ENCODE data around the gene MEOX1.
A peak's percentile ranks its signal among the peaks of the same experiment; 100 is the strongest.

MEOX1 gene

DNA sequence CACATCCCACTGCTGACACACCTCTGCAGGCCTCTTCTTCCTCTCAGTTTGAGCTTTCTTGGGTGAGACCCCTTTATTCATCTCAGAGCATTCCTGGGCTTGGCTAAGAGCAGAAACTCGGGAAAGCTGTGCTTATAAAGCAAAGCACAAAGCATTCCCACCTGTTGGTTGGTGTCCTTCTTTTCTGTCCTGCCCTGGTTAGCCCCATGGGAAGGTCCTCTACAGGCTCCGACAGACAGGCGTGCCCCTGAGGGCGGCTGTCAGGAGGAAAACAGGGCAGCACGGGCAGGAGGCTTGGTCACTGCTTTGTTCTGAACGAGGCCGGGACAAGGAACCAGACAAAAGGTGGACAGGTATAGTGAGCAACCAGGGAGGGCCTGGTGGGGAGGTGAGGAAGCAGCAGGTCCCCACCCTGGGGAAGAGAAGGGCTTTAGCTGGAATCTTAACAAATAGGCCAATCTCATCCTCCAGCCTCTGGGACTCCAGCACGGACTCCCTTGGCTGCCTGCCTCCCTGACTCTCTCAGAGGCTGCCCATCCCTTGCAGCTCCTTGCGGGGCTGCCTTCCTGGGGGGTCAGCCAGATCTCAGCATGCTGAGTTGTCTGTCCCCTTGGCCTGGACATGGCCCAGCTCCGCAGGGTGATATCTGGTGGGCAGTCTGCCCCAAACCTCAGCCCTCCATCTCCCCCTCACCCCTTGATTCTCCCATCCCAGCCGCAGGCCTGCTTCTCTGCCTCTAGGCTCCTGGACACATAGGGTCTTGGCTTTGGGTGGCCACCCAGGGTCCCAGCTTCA is 1.7 kb downstream of the MEOX1 start:
- DNase-seq (ENCODE audit: low read depth), result no peak
- H3K4me3 ChIP-seq (ENCODE audit: low read depth, low read length), result no peak overlapping the region
- TF ChIP-seq MYC (IDR thresholded peaks at IDR 0.05; ENCODE audit: low read depth, low read length), result no peak

DNA sequence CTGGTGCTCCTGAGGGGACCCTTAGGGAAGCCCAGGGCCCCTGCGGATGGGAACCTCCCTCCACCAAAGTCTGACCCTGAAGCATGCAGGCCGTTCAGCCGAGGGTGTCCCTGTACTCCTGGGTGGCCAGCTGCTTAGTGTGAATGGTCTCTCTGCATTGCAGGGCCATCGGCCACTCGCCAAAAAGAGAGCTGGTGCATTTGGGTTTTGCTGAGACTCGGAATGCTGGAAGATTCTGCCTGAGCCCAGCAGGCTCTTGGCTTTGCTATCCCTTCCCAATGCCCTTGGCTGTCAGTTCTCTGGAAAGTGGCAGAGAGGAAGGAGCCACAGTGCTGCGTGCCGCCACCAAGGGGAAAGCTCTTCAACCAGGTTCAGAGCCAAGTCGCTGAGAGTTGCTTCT is 2.8 kb downstream of the MEOX1 start:
- TF ChIP-seq, protein P1, sequence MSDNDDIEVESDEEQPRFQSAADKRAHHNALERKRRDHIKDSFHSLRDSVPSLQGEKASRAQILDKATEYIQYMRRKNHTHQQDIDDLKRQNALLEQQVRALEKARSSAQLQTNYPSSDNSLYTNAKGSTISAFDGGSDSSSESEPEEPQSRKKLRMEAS (IDR thresholded peaks at IDR 0.05; ENCODE audit: low read depth, low read length), result no peak
- TF ChIP-seq POLR2A (IDR thresholded peaks at IDR 0.05; ENCODE audit: extremely low read depth, insufficient read length), result no peak
- DNase-seq (ENCODE audit: low read depth), result no peak
- H3K4me3 ChIP-seq (ENCODE audit: low read depth, low read length), result no peak overlapping the region

DNA sequence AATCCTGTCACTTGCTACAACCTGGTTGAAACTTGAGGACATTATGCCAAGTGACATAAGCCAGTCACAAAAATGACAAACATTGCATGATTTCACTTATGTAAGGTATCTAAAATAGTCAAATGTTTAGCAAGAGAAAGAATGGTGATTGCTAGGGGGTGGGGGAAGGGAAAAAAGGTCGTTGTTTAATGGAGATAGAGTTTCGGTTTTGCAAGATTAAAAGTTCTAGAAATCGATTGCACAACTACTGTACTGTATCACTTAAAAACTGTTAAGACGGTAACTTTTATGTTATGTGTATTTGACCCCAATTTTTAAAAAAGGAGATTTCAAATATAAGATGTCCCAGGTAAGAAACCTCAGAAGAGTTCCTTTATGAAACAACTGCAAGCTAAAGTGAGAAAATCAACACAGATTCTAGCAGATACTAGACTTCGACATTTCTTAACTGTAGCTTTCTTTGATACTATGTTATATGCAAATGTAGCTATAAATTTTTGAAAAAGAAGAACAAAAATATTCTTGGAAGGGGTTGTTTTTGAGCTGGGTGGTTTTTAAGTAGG is 5.9 kb downstream of the MEOX1 start:
- TF ChIP-seq POLR2A (IDR thresholded peaks at IDR 0.05; ENCODE audit: extremely low read depth, insufficient read length), result no peak
- TF ChIP-seq MYC (IDR thresholded peaks at IDR 0.05; ENCODE audit: low read depth, low read length), result no peak
- TF ChIP-seq, protein P2, sequence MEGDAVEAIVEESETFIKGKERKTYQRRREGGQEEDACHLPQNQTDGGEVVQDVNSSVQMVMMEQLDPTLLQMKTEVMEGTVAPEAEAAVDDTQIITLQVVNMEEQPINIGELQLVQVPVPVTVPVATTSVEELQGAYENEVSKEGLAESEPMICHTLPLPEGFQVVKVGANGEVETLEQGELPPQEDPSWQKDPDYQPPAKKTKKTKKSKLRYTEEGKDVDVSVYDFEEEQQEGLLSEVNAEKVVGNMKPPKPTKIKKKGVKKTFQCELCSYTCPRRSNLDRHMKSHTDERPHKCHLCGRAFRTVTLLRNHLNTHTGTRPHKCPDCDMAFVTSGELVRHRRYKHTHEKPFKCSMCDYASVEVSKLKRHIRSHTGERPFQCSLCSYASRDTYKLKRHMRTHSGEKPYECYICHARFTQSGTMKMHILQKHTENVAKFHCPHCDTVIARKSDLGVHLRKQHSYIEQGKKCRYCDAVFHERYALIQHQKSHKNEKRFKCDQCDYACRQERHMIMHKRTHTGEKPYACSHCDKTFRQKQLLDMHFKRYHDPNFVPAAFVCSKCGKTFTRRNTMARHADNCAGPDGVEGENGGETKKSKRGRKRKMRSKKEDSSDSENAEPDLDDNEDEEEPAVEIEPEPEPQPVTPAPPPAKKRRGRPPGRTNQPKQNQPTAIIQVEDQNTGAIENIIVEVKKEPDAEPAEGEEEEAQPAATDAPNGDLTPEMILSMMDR (IDR thresholded peaks at IDR 0.05; ENCODE audit: low read depth, low read length), result no peak
- TF ChIP-seq, protein P1 (IDR thresholded peaks at IDR 0.05; ENCODE audit: low read depth, low read length), result no peak
- peak; percentile 46 for DNase-seq (ENCODE audit: low read depth)
- peak overlapping the region; percentile 21 for H3K4me3 ChIP-seq (ENCODE audit: low read depth, low read length)

DNA sequence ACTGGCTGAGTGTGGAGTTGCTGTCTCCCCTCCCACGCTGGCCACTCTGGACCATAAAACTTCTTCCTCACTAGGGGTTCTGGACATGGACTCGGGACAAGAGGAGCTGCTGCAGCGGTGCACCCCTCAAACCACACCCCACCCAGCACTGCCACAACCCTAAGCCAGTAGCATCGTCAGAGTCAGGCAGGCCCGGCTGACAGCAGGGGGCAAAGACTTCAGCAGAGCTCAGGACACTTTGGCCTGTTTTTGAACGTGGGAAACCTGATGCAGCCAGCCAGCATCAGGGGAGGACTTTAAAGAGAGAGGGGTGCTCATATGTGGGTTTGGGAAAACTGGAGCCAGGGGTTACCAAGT is 9.6 kb downstream of the MEOX1 start:
- TF ChIP-seq MYC (IDR thresholded peaks at IDR 0.05; ENCODE audit: low read depth, low read length), result no peak
- TF ChIP-seq, protein P1 (IDR thresholded peaks at IDR 0.05; ENCODE audit: low read depth, low read length), result no peak
- no peak for TF ChIP-seq POLR2A (IDR thresholded peaks at IDR 0.05; ENCODE audit: extremely low read depth, insufficient read length)
- TF ChIP-seq, protein P2 (IDR thresholded peaks at IDR 0.05; ENCODE audit: low read depth, low read length), result no peak
- no peak for DNase-seq (ENCODE audit: low read depth)
- no peak overlapping the region for H3K4me3 ChIP-seq (ENCODE audit: low read depth, low read length)

DNA sequence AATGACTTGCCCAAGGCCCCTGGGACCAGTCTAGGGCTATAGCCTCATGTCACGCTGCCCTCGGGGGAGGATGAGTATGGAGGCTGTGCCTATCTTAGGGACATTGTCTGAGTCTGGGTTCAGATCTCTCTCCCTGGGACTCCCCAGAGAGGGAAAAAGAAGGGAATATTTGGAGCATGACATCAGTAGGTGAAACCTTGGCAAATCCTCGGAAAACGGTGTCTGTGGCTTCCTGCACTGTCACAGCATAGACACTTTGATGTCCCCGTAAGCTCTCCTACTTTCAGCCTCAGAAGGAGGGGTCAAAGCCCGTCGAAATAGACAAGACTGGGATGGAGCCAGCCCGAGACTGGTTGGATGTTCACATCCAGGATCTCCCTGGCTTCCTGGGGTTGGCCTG is 11.3 kb downstream of the MEOX1 start:
- TF ChIP-seq POLR2A (IDR thresholded peaks at IDR 0.05; ENCODE audit: extremely low read depth, insufficient read length) (no peak), MYC (IDR thresholded peaks at IDR 0.05; ENCODE audit: low read depth, low read length) (no peak)
- TF ChIP-seq, protein P1 (IDR thresholded peaks at IDR 0.05; ENCODE audit: low read depth, low read length), result no peak
- TF ChIP-seq, protein P2 (IDR thresholded peaks at IDR 0.05; ENCODE audit: low read depth, low read length), result no peak
- H3K4me3 ChIP-seq (ENCODE audit: low read depth, low read length), result no peak overlapping the region

DNA sequence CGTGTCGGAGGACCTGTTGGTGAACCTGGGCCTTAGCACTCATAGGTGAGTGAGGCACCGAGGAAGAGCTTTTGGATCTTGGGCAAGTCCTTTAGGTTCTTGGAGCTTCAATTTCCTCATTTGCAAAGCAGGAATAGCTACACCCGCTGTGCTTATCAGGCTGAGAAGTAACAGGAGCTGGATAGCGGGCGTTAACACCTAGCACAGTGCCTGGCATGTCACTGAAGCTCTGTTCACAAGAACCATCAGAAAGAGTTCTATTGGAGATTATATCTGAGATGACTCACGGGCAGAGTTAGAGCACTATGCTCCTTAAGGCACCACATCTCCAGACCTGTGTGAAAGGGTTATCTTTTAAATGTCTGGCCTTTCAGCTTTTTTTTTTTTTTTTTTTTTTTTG is 12.8 kb downstream of the MEOX1 start:
- TF ChIP-seq, protein P1 (IDR thresholded peaks at IDR 0.05; ENCODE audit: low read depth, low read length), result no peak
- TF ChIP-seq POLR2A (IDR thresholded peaks at IDR 0.05; ENCODE audit: extremely low read depth, insufficient read length) (no peak), MYC (IDR thresholded peaks at IDR 0.05; ENCODE audit: low read depth, low read length) (no peak)
- TF ChIP-seq, protein P2 (IDR thresholded peaks at IDR 0.05; ENCODE audit: low read depth, low read length), result no peak
- H3K4me3 ChIP-seq (ENCODE audit: low read depth, low read length), result no peak overlapping the region
- DNase-seq (ENCODE audit: low read depth), result no peak

More for the DNA sequence above, 11.3 kb downstream of the MEOX1 start:
- DNase-seq (ENCODE audit: low read depth), result no peak

Data from NB4 (cell line).